Panc1 (cell line): ENCODE measurements around the gene GCK.

Experiments used
- POLR2AphosphoS5 ChIP-seq: IDR thresholded peaks from 2 replicates; pipeline ENCODE4 v1.6.1; 2012; ENCODE audit warnings: mild to moderate bottlenecking, low read depth, low read length, moderate library complexity
- TCF7L2 ChIP-seq: IDR thresholded peaks from 2 replicates; pipeline ENCODE4 v1.6.1; 2011; ENCODE audit warnings: mild to moderate bottlenecking, low read depth, low read length, inconsistent platforms
- TF ChIP-seq, protein P1 (sequence below): fragments of 450-650 bp; IDR thresholded peaks from 2 replicates; pipeline ENCODE4 v1.5.1; 2017; ENCODE audit warnings: mild to moderate bottlenecking
- TF ChIP-seq, protein P2 (sequence below), 2 experiments: IDR thresholded peaks; 2 replicates each; pipeline ENCODE4 v1.6.1; 2011 to 2012; ENCODE audit warnings: low read depth in 2 of 2, control low read depth in 1 of 2, low read length in 1 of 2, mild to moderate bottlenecking in 1 of 2, moderate library complexity in 1 of 2; ENCODE audit not compliant: insufficient read depth in 1 of 2

DNA sequence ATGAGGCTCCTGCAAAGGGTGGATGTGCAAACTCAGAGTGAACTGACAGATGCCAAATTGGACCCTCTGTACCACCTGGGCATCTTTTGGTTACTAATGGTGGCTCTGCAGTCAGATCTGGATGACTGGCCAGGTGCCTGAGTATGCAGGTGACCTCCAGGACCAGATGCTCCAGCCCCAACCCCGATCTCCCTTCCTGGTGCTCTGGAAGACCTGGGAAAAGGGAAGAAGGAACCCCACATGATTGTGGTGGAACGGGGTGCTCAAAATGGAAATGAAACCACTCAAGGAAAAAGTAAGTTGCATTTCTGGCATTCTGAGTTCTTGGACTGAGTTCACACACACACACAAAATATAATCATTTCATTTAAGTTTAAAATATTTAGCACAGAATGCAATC, 94.9 kb downstream of the GCK start:
- TF ChIP-seq, protein P1, sequence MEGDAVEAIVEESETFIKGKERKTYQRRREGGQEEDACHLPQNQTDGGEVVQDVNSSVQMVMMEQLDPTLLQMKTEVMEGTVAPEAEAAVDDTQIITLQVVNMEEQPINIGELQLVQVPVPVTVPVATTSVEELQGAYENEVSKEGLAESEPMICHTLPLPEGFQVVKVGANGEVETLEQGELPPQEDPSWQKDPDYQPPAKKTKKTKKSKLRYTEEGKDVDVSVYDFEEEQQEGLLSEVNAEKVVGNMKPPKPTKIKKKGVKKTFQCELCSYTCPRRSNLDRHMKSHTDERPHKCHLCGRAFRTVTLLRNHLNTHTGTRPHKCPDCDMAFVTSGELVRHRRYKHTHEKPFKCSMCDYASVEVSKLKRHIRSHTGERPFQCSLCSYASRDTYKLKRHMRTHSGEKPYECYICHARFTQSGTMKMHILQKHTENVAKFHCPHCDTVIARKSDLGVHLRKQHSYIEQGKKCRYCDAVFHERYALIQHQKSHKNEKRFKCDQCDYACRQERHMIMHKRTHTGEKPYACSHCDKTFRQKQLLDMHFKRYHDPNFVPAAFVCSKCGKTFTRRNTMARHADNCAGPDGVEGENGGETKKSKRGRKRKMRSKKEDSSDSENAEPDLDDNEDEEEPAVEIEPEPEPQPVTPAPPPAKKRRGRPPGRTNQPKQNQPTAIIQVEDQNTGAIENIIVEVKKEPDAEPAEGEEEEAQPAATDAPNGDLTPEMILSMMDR: no peak
- TF ChIP-seq, protein P2, sequence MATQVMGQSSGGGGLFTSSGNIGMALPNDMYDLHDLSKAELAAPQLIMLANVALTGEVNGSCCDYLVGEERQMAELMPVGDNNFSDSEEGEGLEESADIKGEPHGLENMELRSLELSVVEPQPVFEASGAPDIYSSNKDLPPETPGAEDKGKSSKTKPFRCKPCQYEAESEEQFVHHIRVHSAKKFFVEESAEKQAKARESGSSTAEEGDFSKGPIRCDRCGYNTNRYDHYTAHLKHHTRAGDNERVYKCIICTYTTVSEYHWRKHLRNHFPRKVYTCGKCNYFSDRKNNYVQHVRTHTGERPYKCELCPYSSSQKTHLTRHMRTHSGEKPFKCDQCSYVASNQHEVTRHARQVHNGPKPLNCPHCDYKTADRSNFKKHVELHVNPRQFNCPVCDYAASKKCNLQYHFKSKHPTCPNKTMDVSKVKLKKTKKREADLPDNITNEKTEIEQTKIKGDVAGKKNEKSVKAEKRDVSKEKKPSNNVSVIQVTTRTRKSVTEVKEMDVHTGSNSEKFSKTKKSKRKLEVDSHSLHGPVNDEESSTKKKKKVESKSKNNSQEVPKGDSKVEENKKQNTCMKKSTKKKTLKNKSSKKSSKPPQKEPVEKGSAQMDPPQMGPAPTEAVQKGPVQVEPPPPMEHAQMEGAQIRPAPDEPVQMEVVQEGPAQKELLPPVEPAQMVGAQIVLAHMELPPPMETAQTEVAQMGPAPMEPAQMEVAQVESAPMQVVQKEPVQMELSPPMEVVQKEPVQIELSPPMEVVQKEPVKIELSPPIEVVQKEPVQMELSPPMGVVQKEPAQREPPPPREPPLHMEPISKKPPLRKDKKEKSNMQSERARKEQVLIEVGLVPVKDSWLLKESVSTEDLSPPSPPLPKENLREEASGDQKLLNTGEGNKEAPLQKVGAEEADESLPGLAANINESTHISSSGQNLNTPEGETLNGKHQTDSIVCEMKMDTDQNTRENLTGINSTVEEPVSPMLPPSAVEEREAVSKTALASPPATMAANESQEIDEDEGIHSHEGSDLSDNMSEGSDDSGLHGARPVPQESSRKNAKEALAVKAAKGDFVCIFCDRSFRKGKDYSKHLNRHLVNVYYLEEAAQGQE (IDR thresholded peaks at IDR 0.05; ENCODE audit: insufficient read depth in 1 of 2, low read depth in 2 of 2, low read length in 1 of 2): no peak
- TF ChIP-seq TCF7L2: no peak
- no peak for TF ChIP-seq POLR2AphosphoS5
